ENCODE measurements around the gene VLDLR.

VLDLR gene

GRCh38 chr9:2621722-2622460 is at the start of gene VLDLR:
Gene VLDLR, plus strand, starts transcription at chr9:2621787. Its CDS starts 403 bp downstream, at chr9:2622190.
- DNase-seq (ENCODE audit: low read depth), result no peak

GRCh38 chr9:2574203-2574602 is 47.4 kb upstream of the VLDLR start:
- no peak for DNase-seq (ENCODE audit: low read depth)

DNA sequence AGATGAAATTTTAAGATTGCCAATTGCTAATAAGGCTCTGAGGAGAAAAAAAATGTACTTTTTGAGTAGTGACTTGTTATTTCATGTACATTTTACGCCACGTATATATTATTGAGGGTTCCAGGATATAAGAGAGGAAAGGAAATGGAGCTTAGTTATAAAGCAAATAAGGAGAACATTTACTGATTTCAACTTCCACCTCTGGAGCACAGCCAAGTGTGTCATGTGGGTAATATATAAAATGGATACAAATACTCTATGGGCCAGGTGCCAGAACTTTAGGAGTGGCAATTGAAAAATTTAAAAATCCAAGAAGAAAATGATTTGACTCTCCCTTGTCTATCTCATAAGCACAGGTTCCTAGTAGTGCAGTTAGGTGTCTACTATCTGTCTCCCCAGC is 45.0 kb upstream of the VLDLR start:
- DNase-seq (ENCODE audit: low read depth), result no peak

- DNase-seq (ENCODE audit: low read depth), result no peak
Measured at GRCh38 chr9:2583308-2584013, 38.1 kb upstream of the VLDLR start.

- no peak for DNase-seq (ENCODE audit: low read depth)
Measured at GRCh38 chr9:2591967-2592366, 29.6 kb upstream of the VLDLR start.

DNA sequence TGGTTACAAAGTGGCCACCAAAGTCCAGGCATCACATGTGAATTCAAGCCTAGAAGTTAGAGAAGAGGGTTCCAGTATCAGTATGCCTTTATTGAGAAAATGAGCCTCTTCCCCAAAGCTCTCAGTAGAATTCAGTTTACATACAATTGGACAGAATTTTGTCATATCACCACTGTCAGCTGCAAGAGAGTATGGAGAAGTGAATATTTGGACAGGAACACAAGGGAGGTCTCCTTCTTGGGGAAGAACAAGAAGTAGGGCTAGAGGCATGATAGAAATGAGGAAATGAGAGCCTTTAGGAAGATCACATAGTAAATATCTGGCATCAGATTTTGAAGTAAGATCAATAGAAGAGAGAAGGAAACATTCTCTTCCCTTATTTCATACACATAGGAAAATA is 27.8 kb upstream of the VLDLR start:
- DNase-seq (ENCODE audit: low read depth), result no peak

DNA sequence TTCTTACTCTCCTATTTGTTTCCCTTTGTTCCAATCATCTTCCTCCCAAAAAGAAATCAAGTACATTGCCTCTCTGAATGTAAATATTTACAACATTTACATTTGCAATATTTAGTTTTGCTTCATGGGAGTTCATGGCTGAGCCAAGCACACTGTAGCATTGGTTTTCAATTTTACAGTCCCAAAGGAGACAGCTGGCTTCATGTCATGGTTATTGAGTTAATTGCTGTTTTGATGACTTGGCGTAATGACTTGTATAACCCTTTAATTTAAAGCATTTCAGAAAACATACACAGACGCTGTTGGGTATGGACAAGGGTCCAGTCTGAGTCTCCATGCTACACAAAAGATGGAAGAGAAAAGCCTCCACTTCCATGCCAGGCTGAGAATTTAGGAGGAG is 25.6 kb upstream of the VLDLR start:
- no peak for DNase-seq (ENCODE audit: low read depth)

DNA sequence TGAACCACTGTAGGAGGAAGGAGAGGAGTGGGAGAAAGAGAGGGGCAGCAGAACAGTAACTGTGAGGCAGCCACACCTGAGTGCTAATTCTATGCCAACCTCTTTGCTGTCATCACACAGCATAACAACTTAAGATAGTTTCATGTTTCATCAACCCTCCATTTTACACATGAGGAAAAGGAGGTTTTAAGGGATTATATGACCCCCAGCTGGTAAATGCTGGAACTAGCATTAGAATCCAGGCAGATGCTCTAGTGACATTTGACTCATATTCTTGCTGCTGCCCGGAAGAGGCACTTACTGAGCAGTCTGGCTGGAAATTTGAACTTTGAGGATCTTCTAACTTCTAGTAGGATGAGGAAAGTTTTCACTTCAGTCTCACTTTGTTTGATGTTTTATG is 24.1 kb upstream of the VLDLR start:
- no peak for DNase-seq (ENCODE audit: low read depth)

DNA sequence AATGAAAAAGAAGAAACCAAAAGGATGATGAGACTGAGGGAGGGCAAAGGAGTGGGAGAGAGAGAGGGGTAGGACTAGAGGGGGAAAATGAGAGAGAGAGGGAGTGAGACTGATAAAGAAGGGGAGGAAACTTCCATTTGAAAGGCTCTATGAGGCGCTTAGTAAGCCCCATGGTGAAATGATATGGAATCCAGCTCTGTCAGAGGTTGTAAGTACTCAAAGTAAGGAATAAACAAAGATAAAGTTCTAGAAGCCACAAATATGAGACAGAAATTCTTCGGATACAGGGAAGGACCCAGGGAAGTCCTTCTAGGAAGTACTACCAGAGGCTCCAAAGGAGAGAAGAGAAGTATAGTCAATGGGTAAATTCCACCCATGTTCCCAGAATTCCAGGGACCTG is 21.7 kb upstream of the VLDLR start:
- no peak for DNase-seq (ENCODE audit: low read depth)

DNA sequence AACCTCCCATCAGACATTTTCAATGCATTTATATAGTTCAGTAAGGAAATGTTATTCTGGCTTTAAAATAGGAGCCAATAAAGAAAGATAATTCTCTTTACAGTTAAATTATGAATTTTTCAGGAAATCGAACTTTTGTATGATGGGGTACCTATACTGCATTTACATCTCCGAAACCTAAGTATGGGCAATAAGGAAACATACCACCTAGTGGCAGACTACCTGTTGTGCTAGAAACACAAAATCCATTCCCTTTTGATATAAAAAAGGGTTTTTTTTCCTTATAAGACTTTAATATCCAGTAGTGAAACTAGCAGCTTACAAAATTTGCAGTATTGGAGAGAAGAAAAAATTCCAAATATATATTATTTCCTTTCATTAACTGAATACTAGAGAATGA is 21.3 kb upstream of the VLDLR start:
- no peak for DNase-seq (ENCODE audit: low read depth)

GRCh38 chr9:2601785-2602378 is 19.7 kb upstream of the VLDLR start:
- no peak for DNase-seq (ENCODE audit: low read depth)

DNA sequence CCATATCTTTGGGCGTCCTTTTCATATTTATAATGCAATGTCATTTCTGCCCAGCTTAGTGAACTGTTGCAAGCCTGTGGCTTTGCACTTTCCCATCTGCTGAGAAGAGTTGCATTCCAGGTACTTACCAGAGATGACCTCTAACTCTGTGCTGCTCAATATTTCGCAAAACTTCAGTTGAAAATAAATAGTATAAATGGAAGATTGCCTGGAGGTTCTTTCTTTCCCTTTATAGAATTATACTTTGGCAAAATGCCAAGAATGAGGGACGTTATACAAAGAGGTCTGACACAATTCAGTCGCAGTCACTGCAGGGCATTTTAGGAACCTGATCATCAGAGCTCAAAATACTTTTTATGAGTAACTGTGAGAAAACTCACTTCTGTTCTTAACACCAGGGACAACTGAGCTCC is 18.9 kb upstream of the VLDLR start:
- DNase-seq (ENCODE audit: low read depth), result no peak

DNA sequence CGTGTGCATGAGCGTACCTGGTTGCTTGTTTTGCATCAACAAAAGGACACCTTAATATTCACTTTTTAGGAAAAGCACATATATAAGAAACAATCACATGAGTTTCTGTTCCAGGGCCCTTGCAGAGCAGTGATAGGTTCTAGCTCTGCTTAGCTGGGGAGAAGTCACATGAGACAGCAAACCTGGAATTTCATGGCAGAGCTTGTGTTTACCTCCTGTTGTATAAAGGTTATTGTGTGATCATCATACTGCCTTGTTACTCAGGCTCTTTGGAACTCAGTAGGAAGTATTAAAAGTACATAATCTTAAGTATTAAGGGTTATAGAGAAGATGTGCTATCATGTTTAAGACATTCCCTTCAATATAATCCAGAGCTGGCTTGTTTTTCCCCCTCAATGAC is 18.0 kb upstream of the VLDLR start:
- no peak for DNase-seq (ENCODE audit: low read depth)

GRCh38 chr9:2605246-2605645 is 16.3 kb upstream of the VLDLR start:
- no peak for DNase-seq (ENCODE audit: low read depth)

DNA sequence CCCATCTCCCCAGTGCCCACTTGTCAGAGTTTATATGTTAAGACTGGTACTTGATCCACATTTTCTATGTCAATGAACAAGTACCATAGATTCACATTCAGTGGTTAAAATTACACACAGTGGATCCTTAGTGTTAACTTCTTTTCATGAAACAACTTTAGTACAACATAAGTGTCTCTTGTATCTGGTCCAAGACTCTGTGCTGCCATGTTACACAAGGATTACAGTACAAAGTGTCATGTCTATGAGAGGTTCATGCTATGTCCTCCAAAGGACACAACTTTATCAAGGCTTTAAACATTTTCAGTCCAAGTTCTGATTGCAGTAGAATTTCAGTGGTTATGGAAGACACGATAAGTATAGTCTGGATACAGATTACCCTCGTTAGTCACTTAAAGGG is 13.3 kb upstream of the VLDLR start:
- no peak for DNase-seq (ENCODE audit: low read depth)

- no peak for DNase-seq (ENCODE audit: low read depth)
Measured at GRCh38 chr9:2610985-2611384, 10.6 kb upstream of the VLDLR start.

- no peak for DNase-seq (ENCODE audit: low read depth)
Measured at GRCh38 chr9:2611961-2612360, 9.6 kb upstream of the VLDLR start.

GRCh38 chr9:2613730-2614271 is 7.8 kb upstream of the VLDLR start:
- no peak for DNase-seq (ENCODE audit: low read depth)

DNA sequence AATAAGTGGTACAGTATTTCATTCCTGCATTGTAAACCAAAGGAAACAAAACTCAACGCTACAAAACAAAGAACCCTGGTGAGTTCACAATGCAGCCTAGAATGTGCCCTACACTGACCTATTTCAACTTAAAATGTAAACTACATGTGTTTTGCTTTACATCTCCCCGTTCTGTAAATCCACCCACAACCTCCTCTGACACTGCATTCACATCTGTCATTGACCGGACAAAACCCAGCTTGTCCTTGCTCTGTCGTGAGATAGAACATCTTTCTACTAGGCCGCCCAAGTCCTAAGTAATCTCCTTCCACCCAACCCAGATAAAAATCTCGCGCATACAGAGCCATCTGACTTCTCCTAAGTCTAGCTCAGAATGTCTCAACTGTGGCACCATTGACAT is 6.1 kb upstream of the VLDLR start:
- no peak for DNase-seq (ENCODE audit: low read depth)

- no peak for DNase-seq (ENCODE audit: low read depth)
Measured at GRCh38 chr9:2616692-2617377, 4.8 kb upstream of the VLDLR start.

GRCh38 chr9:2618289-2618688 is 3.3 kb upstream of the VLDLR start:
- DNase-seq (ENCODE audit: low read depth), result no peak

GRCh38 chr9:2620919-2621721 is 467 bp upstream of the VLDLR start:
- DNase-seq (ENCODE audit: low read depth), result peak; percentile 59
